ENCODE measurements around the gene ADAP1.
"Not testable (repeated sequence)": the region's sequence is repeated elsewhere in the genome, so short reads cannot be mapped to it uniquely, and the experiment has no call there.

ADAP1 gene

DNA sequence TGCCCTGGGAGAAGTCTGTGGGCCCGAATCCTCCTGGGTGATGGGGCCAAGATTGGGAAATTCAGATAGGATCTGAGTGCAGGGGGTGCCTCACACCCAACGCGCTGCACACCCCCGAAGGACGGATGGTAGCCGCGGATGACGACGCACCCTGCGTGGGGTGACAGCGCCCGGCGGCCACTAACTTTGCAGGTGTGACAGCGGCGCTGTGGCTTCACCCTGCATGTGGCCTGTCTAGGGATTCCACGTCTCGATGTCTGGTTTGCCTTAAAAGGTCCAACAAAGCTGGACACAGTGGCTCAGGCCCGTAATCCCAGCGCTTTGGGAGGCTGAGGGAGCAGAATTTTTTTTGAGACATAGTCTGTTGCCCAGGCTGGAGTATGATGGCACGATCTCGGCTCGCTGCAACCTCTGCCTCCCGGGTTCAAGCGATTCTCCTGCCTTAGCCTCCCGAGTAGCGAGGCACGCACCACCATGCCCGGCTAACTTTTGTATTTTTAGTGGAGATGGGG lies 18.6 kb downstream of the ADAP1 start:
- DNase-seq = no peak

DNA sequence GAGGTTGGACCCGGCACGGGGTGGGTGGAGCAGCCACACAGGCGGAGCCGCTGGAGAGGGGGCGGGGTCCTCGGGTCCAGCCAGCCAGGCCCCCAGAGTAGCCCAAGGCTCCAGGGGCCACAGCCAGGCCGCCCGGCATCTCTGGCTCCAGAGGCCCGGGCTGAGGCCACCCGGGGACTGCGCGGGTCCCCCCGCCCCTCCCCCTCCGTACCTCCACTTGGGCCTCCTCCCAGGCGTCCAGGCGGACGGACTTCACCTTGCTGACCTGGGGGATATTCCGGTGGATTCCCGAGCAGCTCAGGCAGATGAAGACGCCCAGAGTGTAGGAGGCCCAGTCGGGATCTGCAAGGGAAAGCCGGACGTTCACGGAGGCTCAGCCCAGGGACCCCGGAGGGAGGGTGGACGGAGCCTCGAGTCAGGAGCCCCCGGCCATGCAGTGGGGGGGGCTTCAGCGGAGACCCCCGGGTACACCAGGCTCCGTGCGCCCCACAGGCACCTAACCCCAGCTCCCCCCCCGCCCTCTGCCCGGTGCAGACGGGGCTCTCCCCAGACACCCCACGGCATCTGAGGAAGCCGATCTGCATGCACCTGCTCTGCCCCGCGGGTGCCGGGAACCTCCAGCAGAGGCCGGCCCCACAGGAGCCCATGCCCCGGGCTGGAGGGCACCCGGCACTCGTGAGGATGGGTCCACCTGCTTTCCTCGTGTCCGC lies 19.2 kb downstream of the ADAP1 start:
- no peak for DNase-seq

DNA sequence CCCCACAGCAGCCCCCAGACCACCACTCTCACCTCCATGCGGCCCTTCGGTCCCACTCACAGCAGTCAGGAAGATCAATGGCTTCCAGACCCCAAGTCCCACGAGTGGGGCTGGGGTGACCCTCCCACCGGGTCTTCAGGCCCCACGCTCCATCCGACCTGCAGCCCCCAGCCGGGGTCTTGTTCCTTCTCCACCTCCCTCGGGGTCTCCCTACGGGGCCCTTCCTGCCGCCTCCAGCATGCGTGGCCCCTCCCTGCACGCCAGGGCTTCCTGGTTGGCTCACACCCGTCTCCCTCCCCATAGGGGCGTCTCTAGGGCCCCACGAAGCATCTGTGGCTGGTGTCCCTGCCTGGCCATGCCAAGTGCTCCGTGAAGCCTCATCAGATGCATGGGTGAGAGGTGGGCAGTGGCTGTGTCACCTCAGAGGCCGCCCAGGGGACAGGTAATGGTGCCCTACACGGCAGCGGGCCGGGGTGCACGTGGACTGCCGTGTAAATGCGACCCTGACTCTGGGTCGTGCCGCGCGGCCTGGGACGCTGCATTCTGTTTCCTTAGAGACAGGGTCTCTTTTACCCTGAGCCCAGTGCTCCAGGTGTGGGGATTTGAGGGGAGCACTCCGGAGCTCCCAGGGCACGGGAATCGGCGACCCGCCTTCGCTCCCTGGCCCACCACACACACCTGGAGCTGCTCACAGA lies 19.9 kb downstream of the ADAP1 start:
- no peak for DNase-seq

DNA sequence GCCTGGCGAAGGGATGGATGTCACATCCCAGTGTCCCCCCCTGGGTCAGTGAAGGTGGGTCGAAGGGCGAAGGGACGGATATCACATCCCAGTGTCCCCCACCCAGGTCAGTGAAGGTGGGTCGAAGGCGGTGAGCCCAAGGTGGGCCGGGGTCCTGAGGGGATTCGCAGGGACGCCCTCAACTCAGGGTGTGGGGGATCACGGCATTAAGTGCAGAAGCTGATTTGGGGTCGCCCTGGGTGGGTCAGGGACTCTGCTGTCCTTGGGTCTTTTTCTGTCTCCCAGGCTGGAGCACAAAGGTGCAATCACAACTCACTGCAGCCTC lies 21.9 kb downstream of the ADAP1 start:
- no peak for DNase-seq

DNA sequence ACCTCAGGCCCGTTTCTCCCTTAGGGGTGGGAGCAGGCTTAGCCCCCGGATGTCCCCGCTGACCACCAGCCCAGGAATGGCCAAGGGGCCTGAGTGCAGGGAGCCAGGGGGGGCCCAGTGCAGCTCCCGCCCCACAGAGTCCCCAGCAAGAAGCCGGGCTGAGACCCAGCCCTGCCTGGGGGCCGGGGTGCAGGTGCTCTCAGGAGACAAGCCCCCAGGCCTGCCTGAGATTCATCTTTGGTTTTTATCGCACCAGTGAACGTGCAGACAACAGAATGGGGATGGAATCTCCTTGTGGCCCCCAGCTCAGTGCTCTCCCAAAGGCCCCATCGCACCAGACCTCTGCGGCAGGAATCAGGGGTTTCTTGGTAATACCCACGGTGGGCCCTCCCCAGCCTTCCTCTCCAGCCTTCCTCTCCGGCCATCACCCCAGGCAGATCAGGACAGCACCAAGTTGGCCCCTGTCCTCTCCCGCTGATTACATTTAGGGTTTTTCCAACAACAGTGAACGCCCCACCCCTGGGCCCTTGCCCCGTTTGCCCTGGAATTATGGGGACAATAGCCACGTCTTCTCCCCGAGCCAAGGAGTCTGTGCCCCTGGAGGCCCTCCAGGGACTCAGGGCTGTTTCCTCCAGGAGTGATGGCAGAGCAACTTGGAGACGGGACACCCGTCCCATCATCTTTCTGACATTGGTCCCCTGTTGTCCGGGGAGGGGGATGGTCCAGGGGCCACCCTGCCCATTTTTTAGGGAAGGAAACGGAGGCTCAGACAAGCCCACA lies 22.4 kb downstream of the ADAP1 start:
- DNase-seq = no peak

DNA sequence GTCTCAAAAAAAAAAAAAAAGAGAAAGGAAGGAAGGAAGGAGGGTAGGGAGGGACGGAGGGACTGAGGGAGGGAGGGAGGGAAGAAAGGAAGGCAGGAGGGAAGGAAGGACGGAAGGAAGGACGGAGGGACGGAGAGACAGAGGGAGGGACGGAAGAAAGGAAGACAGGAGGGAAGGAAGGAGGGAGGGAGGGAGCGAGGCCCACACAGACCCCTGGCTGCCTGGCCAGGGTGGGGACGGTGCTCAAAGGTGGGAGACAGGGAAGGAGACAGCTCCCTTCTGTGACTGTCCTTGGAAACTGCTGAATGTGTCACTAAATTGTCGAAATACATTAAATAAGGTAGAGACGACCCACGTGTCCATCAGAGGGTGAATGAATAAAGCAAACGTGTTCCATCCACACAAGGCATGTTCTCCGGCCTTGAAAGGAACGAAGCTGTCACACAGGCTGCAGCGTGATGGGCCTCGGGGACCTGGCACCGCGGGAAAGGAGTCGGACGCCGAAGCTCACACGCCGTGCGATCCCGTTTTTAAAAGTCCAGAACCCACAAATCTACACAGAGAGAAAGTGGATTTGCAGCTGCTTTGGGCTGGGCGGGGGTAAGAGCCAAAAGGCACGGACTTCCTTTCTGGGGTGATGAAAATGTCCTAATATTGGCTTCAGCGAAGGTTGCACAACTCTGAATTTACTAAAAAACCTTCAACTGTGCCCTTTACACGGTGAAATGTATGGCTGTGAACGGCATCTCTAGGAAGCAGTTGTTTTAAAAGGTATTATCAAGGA lies 23.3 kb downstream of the ADAP1 start:
- DNase-seq = peak; percentile 65

DNA sequence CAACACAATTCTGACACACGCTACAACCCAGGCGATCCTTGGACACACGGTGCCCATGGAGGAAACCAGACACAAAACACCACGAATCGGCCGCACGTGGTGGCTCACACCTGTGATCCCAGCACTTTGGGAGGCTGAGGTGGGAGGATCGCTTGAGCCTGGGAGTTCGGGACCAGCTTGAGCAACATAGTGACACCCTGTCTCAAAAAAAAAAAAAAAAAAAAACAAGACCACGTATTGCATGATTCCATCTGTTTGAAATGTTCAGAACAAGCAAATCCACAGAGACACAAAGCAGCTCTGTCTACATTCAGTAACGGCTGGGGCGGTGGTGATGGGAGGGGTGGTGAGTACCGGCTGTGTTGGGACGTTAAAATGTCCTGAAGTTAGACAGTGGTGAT lies 25.2 kb downstream of the ADAP1 start:
- no peak for DNase-seq

DNA sequence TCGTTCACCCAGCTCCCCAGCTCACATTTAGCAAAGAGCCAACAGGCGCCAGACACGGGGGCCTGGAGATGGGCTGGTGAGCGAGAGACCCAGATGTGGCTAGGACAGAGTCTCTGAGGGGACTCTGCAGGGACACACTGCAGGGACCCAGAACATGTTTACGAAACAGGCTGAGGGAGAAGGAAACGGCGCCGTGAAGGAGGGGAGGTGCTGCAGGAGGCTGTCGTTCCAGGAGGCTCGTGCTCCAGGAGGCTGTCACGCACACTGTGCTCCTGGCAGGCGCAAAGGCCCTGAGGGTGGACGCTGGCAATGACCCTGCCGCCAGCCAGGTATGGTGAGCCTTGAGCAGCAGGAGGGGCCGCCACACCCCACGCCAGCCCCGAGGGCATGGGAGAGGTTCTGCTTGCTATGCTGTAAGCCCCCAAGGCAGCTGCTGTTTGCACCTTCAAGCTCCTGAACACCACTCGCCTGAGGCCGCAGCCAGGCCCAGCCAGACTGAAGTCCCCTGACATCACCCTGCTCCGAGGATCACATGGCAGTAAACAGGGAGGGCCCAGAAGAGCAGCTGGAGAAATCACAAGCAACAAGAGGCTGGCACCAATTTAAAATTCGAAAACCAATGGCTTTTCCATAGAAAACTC lies 27.3 kb downstream of the ADAP1 start:
- no peak for DNase-seq

DNA sequence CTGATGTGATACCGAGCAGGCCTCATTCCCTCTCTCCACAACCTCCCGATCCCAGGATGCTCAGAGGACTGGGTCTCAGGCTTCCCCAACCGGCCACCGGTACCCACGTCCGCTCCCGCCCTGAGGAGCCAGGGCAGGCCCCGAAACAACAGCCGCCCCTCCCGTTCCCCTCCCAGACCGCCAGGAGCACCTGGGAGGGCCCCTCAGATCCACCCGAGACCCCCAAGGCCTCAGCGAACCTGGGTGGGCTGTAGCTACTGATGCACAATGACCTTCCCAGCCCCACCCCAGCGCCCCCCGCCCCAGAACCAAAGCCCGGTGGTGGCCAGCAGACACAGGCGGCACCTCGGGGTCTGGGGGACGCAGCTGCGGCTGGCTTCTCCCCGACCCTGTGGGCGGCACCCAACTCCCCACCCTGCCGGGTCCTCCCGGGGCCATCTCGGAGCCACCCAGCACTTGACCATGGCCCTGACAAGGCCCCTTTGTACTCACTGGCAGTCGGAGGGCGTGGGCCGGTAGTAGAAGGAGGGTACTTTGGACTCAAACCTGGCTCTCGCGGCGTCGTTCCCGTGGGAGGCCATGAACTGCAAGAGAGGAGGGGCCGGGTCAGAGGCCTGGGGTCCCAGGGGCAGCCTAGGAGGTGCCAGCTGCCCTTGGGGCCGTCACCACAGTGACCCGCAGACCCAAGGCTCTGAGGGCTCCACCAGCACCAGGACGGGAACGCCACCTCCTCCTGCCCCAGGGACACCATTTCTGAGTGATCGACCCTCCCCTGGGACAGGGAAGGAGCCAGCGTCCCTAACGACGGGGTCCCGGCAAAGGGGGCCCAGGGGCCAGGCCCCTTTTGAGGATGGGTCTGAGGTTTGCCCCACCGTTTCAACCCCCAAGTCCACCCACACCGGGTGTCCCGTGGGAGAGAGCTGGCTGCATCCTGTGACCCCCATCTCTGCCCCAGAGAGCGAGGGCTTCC lies 28.1 kb downstream of the ADAP1 start:
- no peak for DNase-seq

DNA sequence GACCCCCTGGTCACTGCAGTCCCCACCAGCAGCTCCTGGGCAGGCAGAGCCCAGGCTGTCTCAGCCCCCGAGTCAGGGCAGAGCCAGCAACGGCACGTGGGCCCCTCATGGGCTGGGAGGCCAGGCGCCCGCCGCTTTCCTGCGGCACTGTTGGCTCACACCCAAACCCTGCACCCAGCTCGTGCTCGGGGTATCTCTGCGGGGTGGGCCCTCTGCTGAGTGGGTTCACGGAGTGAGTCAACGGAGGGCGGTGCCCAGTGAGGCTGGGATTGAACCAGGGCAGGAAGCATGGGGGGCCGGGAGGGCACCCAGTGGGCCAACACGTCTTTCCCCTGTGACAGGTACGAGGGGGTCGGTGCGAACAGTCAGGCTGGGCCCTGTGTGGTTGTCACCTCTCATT lies 28.9 kb downstream of the ADAP1 start:
- DNase-seq = no peak

DNA sequence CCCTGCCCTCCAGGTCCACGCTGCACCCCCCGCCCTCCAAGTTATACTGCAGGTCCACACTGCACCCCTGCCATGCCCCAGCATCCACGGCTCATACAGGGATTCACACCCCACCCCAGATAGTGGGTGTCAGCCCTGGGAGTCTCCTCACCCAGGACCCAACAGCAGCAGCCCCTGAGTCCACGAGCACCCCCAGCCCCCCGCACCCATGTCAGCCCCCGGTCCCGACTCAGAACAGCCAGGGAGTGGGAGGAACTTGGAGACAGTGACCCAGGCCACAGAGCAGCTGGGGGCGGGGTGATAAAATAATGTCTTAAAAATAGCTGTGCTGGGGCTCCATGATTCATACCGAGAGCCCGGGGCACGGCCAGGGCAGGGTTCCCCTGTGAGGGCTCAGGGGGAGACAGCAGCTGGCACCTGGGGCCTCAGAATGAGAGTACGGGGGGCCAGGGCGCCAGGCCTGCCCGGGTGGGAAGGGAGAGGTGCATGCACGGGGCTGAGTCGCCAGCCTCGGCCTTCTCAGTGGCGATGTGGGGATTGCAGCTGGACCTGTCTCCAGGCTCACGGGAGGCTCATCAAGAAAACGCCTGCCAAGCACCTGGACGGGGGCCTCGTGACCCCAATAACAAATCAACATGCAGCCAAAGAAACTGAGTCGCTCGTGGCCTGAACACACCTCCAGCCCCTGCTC lies 29.8 kb downstream of the ADAP1 start:
- no peak for DNase-seq

DNA sequence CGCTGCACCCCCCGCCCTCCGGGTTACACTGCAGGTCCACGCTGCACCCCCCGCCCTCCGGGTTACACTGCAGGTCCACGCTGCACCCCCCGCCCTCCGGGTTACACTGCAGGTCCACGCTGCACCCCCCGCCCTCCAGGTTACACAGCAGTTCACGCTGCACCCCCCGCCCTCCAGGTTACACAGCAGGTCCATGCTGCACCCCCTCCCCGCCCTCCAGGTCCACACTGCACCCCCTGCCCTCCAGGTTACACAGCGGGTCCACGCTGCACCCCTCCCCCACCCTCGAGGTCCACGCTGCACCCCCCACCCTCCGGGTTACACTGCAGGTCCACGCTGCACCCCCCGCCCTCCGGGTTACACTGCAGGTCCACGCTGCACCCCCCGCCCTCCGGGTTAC lies 30.4 kb downstream of the ADAP1 start:
- not testable (repeated sequence) for DNase-seq

DNA sequence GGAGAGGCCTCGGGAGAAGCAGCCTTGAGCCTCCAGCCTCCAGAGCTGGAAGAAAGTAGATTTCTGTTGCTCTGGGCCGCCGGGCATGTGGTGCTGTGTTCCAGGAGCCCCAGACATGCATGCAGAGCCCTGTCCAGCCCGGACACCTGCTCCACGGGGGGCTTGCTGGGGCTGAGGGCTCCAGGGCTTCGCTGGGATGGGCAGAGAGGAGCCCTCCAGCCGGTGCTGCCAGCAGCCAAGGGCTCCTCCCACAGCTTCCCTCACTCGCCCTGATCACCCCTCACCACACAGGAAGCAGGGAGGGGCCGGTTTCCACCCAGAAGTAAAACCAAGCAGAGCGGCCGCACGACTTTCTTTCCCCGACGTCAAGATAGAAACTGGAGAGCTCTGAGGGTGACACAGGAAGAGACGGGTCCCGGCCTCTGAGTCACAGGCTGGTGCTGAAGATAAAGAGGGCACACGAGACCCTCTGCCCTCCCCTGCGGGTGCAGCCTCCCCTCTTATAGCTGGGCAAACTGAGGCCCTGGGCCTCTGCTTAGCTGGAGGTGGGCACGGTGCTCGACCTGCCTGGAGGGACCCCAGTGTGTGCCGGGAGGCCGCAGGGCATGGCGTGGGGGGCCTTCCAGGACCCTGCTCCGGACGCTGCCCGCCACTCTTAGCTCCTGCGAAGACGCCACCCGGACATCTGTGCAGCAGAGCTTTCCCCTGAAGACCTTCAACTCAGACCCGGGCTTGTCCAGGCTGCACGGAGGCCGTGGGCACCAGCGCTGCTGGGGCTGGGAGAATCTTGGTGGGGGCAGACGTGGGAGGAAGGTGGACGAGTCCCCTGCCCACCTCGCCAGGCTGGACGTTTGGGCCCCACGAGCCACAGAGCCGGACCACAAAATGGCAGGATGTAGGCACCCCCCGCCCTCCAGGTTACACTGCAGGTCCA lies 31.1 kb downstream of the ADAP1 start:
- DNase-seq = peak; percentile 95

DNA sequence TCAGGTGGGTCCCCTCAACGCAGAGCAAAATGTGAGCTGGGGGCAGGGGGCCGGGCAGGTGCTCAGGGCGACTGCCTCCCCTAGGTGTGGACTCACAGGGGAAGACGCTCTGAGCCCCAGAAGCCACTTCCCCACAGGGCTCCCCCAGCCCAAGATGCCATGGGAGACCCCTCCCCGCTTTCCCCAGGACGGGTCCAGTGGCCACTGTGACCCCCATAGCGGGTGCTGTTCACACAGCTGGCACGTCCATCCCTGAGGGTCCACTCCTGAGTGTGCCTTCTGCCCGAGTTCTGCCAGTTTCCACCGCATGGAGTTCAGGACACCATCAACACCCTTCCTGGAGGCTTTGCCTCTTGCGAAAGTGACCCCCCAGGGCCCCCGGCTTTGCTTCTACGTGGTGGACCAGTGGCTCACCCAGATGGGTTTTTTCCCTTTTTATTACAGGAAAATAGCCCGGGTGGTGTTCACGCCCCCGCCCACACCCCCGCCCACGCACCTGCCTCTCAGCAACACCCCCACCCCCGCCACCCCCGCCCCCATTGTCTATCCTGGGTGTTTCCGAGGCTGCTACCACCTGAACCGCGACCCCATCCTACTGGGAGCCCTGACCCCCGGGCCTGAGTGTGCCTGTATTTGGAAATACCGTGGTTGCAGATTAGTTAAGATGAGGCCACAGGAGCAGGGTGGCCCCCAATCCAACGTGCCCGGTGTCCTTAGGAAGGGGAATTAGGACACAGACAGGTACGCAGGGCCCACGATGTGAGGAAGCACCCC lies 32.0 kb downstream of the ADAP1 start:
- DNase-seq = peak; percentile 50

DNA sequence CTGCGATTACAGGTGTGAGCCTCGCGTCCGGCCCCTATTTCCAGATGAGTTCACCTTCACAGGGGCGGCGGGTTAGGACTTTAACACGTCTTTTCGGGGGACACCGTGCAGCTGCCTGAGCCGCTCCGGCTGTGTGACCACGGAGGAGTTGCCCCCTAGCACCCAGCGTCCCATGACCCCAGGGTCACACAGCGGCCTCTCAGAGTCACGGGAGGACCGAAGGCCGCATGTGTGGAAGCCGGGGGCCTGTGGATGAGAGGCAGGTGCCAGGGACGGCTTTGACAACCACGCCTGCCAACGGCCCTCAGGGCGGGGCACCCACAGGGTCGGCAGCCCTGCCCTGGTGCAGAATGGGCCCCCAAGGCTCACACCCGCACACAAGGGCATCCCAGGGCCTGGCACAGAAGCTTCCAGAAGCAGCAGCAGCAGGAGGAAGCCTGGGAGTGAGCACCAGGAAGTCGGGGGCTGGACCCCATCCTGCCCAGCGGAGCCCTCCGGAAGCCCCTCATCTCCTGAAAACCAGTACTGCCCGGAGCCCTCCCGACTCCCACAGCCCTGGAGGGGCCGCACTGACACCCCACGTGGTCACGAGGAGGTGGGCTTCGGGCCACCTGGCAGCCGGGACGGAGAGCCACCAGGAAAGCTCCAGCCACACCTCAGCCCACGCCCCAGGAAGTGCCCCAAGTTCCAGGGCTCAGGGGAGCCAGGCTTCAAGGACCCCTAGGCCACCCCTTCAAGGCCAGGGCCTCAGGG lies 32.7 kb downstream of the ADAP1 start:
- no peak for DNase-seq

DNA sequence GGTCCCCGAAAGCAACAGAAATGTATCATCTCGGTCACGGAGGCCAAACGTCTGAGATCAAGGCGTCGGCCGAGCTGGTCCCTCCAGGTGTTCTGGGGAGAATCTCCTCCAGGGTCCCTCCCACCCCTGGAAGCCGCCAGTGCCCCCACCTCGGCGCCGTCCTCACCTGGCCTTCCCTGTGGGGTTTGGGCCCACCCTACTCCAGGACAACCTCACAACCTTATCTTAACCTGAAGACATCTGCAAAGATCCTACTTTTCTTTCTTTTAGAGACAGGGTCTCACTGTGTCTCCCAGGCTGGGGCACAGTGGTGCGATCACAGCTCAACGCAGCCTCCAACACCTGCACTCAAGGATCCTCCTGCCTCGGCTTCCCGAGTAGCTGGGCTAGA lies 33.4 kb downstream of the ADAP1 start:
- no peak for DNase-seq

DNA sequence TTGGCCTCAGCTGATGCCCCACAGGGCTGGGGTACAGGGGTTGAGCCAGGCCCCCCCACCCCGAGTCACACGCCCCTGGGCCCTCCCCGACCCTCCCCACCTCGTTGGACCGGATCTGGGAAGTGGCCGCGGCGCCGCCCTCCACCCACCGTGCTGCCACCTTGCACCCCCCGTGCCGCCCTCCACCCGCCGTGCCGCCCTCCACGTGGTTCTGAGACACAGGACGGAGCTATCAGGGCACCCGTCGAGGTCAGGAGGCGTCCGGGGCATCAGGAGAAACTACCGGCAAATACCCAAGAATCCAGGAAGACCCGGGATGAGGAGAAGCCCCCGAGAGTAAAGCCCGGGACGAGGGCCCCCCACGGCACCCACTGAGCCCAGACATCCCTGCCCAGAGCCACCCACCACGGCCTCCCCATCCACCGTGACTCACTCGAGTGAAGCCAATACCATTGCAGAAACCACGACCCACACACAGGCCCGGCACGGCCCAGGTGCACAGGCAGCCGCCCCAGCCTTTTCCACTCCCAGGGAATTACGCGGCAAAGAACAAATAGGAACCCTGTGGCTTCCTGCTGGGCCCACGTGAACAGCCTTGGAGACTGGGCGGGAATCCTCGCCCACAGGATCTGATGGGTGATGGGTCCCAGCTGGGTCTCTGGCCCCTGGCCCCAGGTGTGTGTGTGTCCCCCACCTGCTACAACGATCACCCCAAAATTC lies 34.0 kb downstream of the ADAP1 start:
- no peak for DNase-seq
